GM23338 (cell line): Measurements from ENCODE around the gene SHMT1. TPM values are rescaled to one million over a fixed set of nuclear protein-coding genes. Genes with fewer than 3 reads are reported as not detected.
A peak's percentile ranks its signal among the peaks of the same experiment; 100 is the strongest.

Experiments
- ATAC-seq: fragments of 200-7000 bp; cut with Tn5 transposase; 3 replicates; pipeline ENCODE4 v1.9.1; 2020
- DNase-seq: peaks from one replicate; pipeline ENCODE4 v3.0.0-alpha.2; 2015; ENCODE audit warnings: low spot score
- H2AFZ ChIP-seq: fragments of 200-600 bp; sonication (generic); 2 replicates; pipeline ENCODE4 v1.8.0; 2016; ENCODE audit warnings: antibody characterized with exemption, mild to moderate bottlenecking, moderate library complexity
- H3F3A ChIP-seq: fragments of 200-600 bp; sonication (generic); replicated peaks from 2 replicates; pipeline ENCODE4 v1.8.0; 2017; ENCODE audit warnings: antibody characterized with exemption, mixed run types, low read depth
- H3K27ac ChIP-seq: fragments of 200-600 bp; sonication (generic); 2 replicates; pipeline ENCODE4 v1.6.1; 2016; ENCODE audit warnings: low read depth
- H3K27me3 ChIP-seq: fragments of 200-600 bp; sonication (generic); 2 replicates; pipeline ENCODE4 v1.8.0; 2016; ENCODE audit warnings: mild to moderate bottlenecking, mixed run types, moderate library complexity; ENCODE audit not compliant: insufficient read depth
- H3K36me3 ChIP-seq: fragments of 200-600 bp; sonication (generic); 2 replicates; pipeline ENCODE4 v1.8.0; 2016; ENCODE audit warnings: mild to moderate bottlenecking; ENCODE audit not compliant: insufficient read depth
- H3K4me1 ChIP-seq: fragments of 200-600 bp; sonication (generic); 2 replicates; pipeline ENCODE4 v1.8.0; 2016; ENCODE audit warnings: mild to moderate bottlenecking, moderate library complexity; ENCODE audit not compliant: insufficient read depth
- H3K4me2 ChIP-seq: fragments of 200-600 bp; sonication (generic); 2 replicates; pipeline ENCODE4 v1.7.1; 2017; ENCODE audit warnings: mixed run types
- H3K4me3 ChIP-seq: fragments of 200-600 bp; sonication (generic); 2 replicates; pipeline ENCODE4 v1.6.1; 2016; ENCODE audit warnings: mixed run types
- H3K79me2 ChIP-seq: fragments of 200-600 bp; sonication (generic); replicated peaks from 2 replicates; pipeline ENCODE4 v1.8.0; 2017; ENCODE audit warnings: mild to moderate bottlenecking; ENCODE audit not compliant: insufficient read depth
- H3K9me2 ChIP-seq: fragments of 200-600 bp; sonication (generic); 2 replicates; pipeline ENCODE4 v1.8.0; 2017; ENCODE audit not compliant: insufficient read depth
- H4K20me1 ChIP-seq: fragments of 200-600 bp; sonication (generic); replicated peaks from 2 replicates; pipeline ENCODE4 v1.8.0; 2017; ENCODE audit warnings: mild to moderate bottlenecking; ENCODE audit not compliant: insufficient read depth
- H3K27ac Mint-ChIP-seq: 2 replicates; pipeline ENCODE4 v1.8.0; 2020; ENCODE audit warnings: inconsistent platforms, mild to moderate bottlenecking, moderate library complexity, mixed read lengths
- H3K27me3 Mint-ChIP-seq: 3 replicates; pipeline ENCODE4 v1.8.0; 2022; ENCODE audit warnings: low read depth, mild to moderate bottlenecking, moderate library complexity, mixed read lengths, inconsistent platforms; ENCODE audit not compliant: insufficient read depth, poor library complexity
- H3K36me3 Mint-ChIP-seq: 3 replicates; pipeline ENCODE4 v1.8.0; 2021; ENCODE audit warnings: low read depth, mild to moderate bottlenecking, inconsistent platforms, moderate library complexity, mixed read lengths
- H3K4me1 Mint-ChIP-seq: 3 replicates; pipeline ENCODE4 v1.8.0; 2020; ENCODE audit warnings: mild to moderate bottlenecking, inconsistent platforms, mixed read lengths
- H3K4me3 Mint-ChIP-seq: 3 replicates; pipeline ENCODE4 v1.8.0; 2021; ENCODE audit warnings: moderate library complexity, mild to moderate bottlenecking, inconsistent platforms, mixed read lengths
- H3K9me3 Mint-ChIP-seq: 3 replicates; pipeline ENCODE4 v1.8.0; 2020; ENCODE audit warnings: moderate library complexity, mild to moderate bottlenecking, inconsistent platforms, mixed read lengths
- ETS1 ChIP-seq: IDR thresholded peaks from 2 replicates; pipeline ENCODE4 v1.6.1; 2016; ENCODE audit warnings: antibody characterized with exemption
- EZH2 ChIP-seq: fragments of 200-600 bp; sonication (generic); IDR thresholded peaks from one replicate; pipeline ENCODE4 v1.8.0; 2017; ENCODE audit warnings: antibody characterized with exemption, mild to moderate bottlenecking, low read depth; ENCODE audit not compliant: unreplicated experiment
- JUNB ChIP-seq: IDR thresholded peaks from one replicate; pipeline ENCODE4 v1.6.1; 2016; ENCODE audit warnings: antibody characterized with exemption; ENCODE audit not compliant: unreplicated experiment
- NANOG ChIP-seq: IDR thresholded peaks from 2 replicates; pipeline ENCODE4 v1.6.1; 2016; ENCODE audit warnings: antibody characterized with exemption, borderline replicate concordance
- POLR2AphosphoS5 ChIP-seq: IDR thresholded peaks from 2 replicates; pipeline ENCODE4 v1.6.1; 2016; ENCODE audit warnings: antibody characterized with exemption, low read depth
- REST ChIP-seq: IDR thresholded peaks from one replicate; pipeline ENCODE4 v1.6.1; 2018; ENCODE audit warnings: antibody characterized with exemption; ENCODE audit not compliant: unreplicated experiment
- STAT1 ChIP-seq: IDR thresholded peaks from one replicate; pipeline ENCODE4 v1.6.1; 2016; ENCODE audit warnings: antibody characterized with exemption; ENCODE audit not compliant: unreplicated experiment
- ZNF114 ChIP-seq: fragments of 250-450 bp; sonication (Bioruptor Pico); IDR thresholded peaks from 2 replicates; pipeline ENCODE4 v1.5.0; 2020; ENCODE audit warnings: mild to moderate bottlenecking, moderate library complexity
- ZNF331 ChIP-seq: fragments of 250-450 bp; sonication (Bioruptor Pico); IDR thresholded peaks from 2 replicates; pipeline ENCODE4 v1.5.0; 2020; ENCODE audit warnings: low read depth, mild to moderate bottlenecking, moderate library complexity
- ZNF462 ChIP-seq: fragments of 250-450 bp; sonication (Bioruptor Pico); IDR thresholded peaks from 2 replicates; pipeline ENCODE4 v1.5.0; 2020; ENCODE audit warnings: mild to moderate bottlenecking, moderate library complexity
- long read RNA-seq: library from polyadenylated mRNA; unstranded; transcript quantifications from one replicate; pipeline ENCODE4 v2.0.0, GENCODE V29; 2020; ENCODE audit not compliant: unreplicated experiment
- polyA plus RNA-seq: library from polyadenylated mRNA; unstranded; fragments of >200 nt; fragmentation: Nextera tagmentation; extraction: Ambion mirVana; gene quantifications from 2 replicates; pipeline ENCODE4 v1.2.1, GENCODE V29; 2016
- total RNA-seq: library from RNA; depleted of rRNA; stranded (reverse); fragments of >200 nt; shearing (Covaris generic); gene quantifications from 2 replicates; pipeline ENCODE4 v1.2.3, GENCODE V29; 2014; rRNA removed

The SHMT1 gene
- total RNA-seq = 33.3 and 33.5 TPM in 2 replicates
- polyA plus RNA-seq = 21.6 and 22.8 TPM in 2 replicates
- long read RNA-seq, transcript SHMT1-203 (11 exons, 1,656 nt) = minor isoform, 7 of 40 reads
- long read RNA-seq, transcript SHMT1-201 (12 exons, 2,464 nt) = major isoform, 14 of 40 reads
- long read RNA-seq, partial matches to known transcripts = 2 of 40 reads
- long read RNA-seq, other reads (novel, unspliced or antisense) = 17 of 40 reads

GRCh38 chr17:18363101-18364049 is at the start of gene SHMT1:
SHMT1 (minus strand) TSS chr17:18363550; CDS start chr17:18355981, 7,569 bp downstream.
- peaks cover 5% of the 10 kb centered on the region for H3K27me3 Mint-ChIP-seq
- TF ChIP-seq EZH2 (no peak), POLR2AphosphoS5 (peak; percentile 91), ZNF331 (CRISPR knock-in tag) (no peak), ZNF462 (CRISPR knock-in tag) (no peak), JUNB (no peak), STAT1 (no peak), ZNF114 (CRISPR knock-in tag) (no peak), REST (no peak), ETS1 (peak; percentile 30; the same call in 1 of the 2 replicates), NANOG (no peak)
- ATAC-seq (peak; percentile 98), DNase-seq (peak; percentile 98)
- peak within 1 kb of the TSS; percentile 95 for H2AFZ ChIP-seq
- H3K27ac Mint-ChIP-seq = peak within 1 kb of the TSS; percentile 94
- peaks cover 16% of the 10 kb centered on the region; the same call in 1 of the 2 replicates for H3K36me3 ChIP-seq
- peak within 1 kb of the TSS; percentile 96 for H3K4me2 ChIP-seq
- peak within 1 kb of the TSS; percentile 90 for H3K4me3 Mint-ChIP-seq
- H3K4me1 ChIP-seq = peaks cover 8% of the 10 kb centered on the region; the same call in 1 of the 2 replicates
- H3K4me3 ChIP-seq = peak within 1 kb of the TSS; percentile 97
- H3K36me3 Mint-ChIP-seq = peaks cover 20% of the 10 kb centered on the region; the same call in 2 of the 3 replicates
- no peaks in the 10 kb centered on the region for H3K9me2 ChIP-seq
- 0 out of 2 replicates have a peak, but pooled peaks cover 4% of the 10 kb centered on the region for H3F3A ChIP-seq
- H3K79me2 ChIP-seq = peaks cover 39% of the 10 kb centered on the region
- peaks cover 11% of the 10 kb centered on the region; the same call in 2 of the 3 replicates for H3K4me1 Mint-ChIP-seq
- 0 out of 2 replicates have a peak within 1 kb of the TSS, but pooled peaks have one; percentile 45 for H3K27ac ChIP-seq
- 0 out of 2 replicates have a peak, but pooled peaks cover 7% of the 10 kb centered on the region for H4K20me1 ChIP-seq
- H3K27me3 ChIP-seq = no peaks in the 10 kb centered on the region
- no peaks in the 10 kb centered on the region for H3K9me3 Mint-ChIP-seq
